H9 (cell line): Measurements from ENCODE around the gene STK32B. TPM values are rescaled to one million over a fixed set of nuclear protein-coding genes. Genes with fewer than 3 reads are reported as not detected.

Experiments used
- DNase-seq: peaks from one replicate; pipeline ENCODE4 v3.0.0-alpha.2; 2017
- H2AFZ ChIP-seq: one replicate; pipeline ENCODE4 v1.6.1; 2013; ENCODE audit warnings: mild to moderate bottlenecking, low read length, control low read depth, moderate library complexity
- H2AK5ac ChIP-seq: 2 replicates; pipeline ENCODE4 v1.6.1; 2013; ENCODE audit warnings: low read length, control low read depth, mixed read lengths; ENCODE audit not compliant: insufficient read length
- H2BK120ac ChIP-seq: one replicate; pipeline ENCODE4 v1.6.1; 2013; ENCODE audit warnings: low read depth, mild to moderate bottlenecking, low read length, control low read depth, inconsistent platforms; ENCODE audit not compliant: poor library complexity, severe bottlenecking
- H2BK12ac ChIP-seq: 2 replicates; pipeline ENCODE4 v1.6.1; 2013; ENCODE audit warnings: low read length, control low read depth, mixed read lengths, low read depth; ENCODE audit not compliant: insufficient read length
- H2BK15ac ChIP-seq: 2 replicates; pipeline ENCODE4 v1.6.1; 2013; ENCODE audit warnings: low read depth, low read length, control low read depth
- H2BK20ac ChIP-seq: one replicate; pipeline ENCODE4 v1.6.1; 2013; ENCODE audit warnings: low read depth, mild to moderate bottlenecking, low read length, control low read depth, inconsistent platforms; ENCODE audit not compliant: poor library complexity, severe bottlenecking
- H2BK5ac ChIP-seq: 2 replicates; pipeline ENCODE4 v1.6.1; 2013; ENCODE audit warnings: low read length, control low read depth, mixed read lengths; ENCODE audit not compliant: insufficient read length
- H3K14ac ChIP-seq: 2 replicates; pipeline ENCODE4 v1.6.1; 2013; ENCODE audit warnings: low read length, control low read depth; ENCODE audit not compliant: insufficient read depth
- H3K18ac ChIP-seq: 2 replicates; pipeline ENCODE4 v1.6.1; 2013; ENCODE audit warnings: low read depth, mild to moderate bottlenecking, mixed read lengths, low read length, control low read depth; ENCODE audit not compliant: insufficient read length
- H3K23ac ChIP-seq: 2 replicates; pipeline ENCODE4 v1.6.1; 2013; ENCODE audit warnings: low read length, control low read depth, mixed read lengths, low read depth; ENCODE audit not compliant: insufficient read length
- H3K23me2 ChIP-seq: 2 replicates; pipeline ENCODE4 v1.6.1; 2013; ENCODE audit warnings: low read depth, mild to moderate bottlenecking, mixed read lengths, low read length, control low read depth; ENCODE audit not compliant: insufficient read length, poor library complexity, severe bottlenecking
- H3K27ac ChIP-seq: 2 replicates; pipeline ENCODE4 v1.5.1; 2013; ENCODE audit warnings: low read length, control low read depth, mixed read lengths, low read depth; ENCODE audit not compliant: insufficient read length
- H3K27me3 ChIP-seq: 2 replicates; pipeline ENCODE4 v1.6.1; 2013; ENCODE audit warnings: low read length, control low read depth, inconsistent platforms; ENCODE audit not compliant: insufficient read depth
- H3K4ac ChIP-seq: 2 replicates; pipeline ENCODE4 v1.6.1; 2013; ENCODE audit warnings: low read depth, mild to moderate bottlenecking, control low read depth, inconsistent platforms, low read length, moderate library complexity
- H3K4me1 ChIP-seq: 2 replicates; pipeline ENCODE4 v1.6.1; 2013; ENCODE audit warnings: low read length, control low read depth, inconsistent platforms; ENCODE audit not compliant: insufficient read depth
- H3K4me2 ChIP-seq: 2 replicates; pipeline ENCODE4 v1.6.1; 2013; ENCODE audit warnings: low read length, control low read depth, mixed read lengths; ENCODE audit not compliant: insufficient read length, insufficient read depth
- H3K56ac ChIP-seq: 2 replicates; pipeline ENCODE4 v1.6.1; 2013; ENCODE audit warnings: low read depth, mild to moderate bottlenecking, mixed read lengths, low read length, control low read depth; ENCODE audit not compliant: insufficient read length
- H3K79me1 ChIP-seq: 2 replicates; pipeline ENCODE4 v1.6.1; 2013; ENCODE audit warnings: low read depth, mild to moderate bottlenecking, moderate library complexity, low read length, control low read depth, inconsistent platforms; ENCODE audit not compliant: insufficient read depth, poor library complexity, severe bottlenecking
- H3K79me2 ChIP-seq: 2 replicates; pipeline ENCODE4 v1.6.1; 2013; ENCODE audit warnings: low read length, control low read depth, inconsistent platforms; ENCODE audit not compliant: insufficient read depth
- H3K9ac ChIP-seq: 2 replicates; pipeline ENCODE4 v1.6.1; 2013; ENCODE audit warnings: low read length, control low read depth, mixed read lengths; ENCODE audit not compliant: insufficient read length; ENCODE audit errors: extremely low read depth
- H3K9me3 ChIP-seq: one replicate; pipeline ENCODE4 v1.6.1; 2013; ENCODE audit warnings: low read depth, low read length, inconsistent platforms; ENCODE audit not compliant: control insufficient read depth
- H3T11ph ChIP-seq: one replicate; pipeline ENCODE4 v1.6.1; 2013; ENCODE audit warnings: mild to moderate bottlenecking, low read length, control low read depth, inconsistent platforms
- H4K20me1 ChIP-seq: one replicate; pipeline ENCODE4 v1.6.1; 2013; ENCODE audit not compliant: control insufficient read depth, insufficient read length, insufficient read depth
- H4K5ac ChIP-seq: 2 replicates; pipeline ENCODE4 v1.6.1; 2013; ENCODE audit warnings: low read depth, mild to moderate bottlenecking, mixed read lengths, low read length, control low read depth; ENCODE audit not compliant: insufficient read length
- H4K8ac ChIP-seq: replicated peaks from 2 replicates; pipeline ENCODE4 v1.6.1; 2013; ENCODE audit warnings: low read length, control low read depth, mixed read lengths, low read depth; ENCODE audit not compliant: insufficient read length
- H4K91ac ChIP-seq: 2 replicates; pipeline ENCODE4 v1.6.1; 2013; ENCODE audit warnings: low read depth, mild to moderate bottlenecking, moderate library complexity, mixed read lengths, low read length, control low read depth; ENCODE audit not compliant: insufficient read length
- H3K27ac Mint-ChIP-seq, 3 experiments: 2 replicates in 2 of 3; 3 replicates in 1 of 3; pipeline ENCODE4 v1.8.0; 2020 to 2021; ENCODE audit warnings: mixed read lengths in 3 of 3, mild to moderate bottlenecking in 1 of 3, moderate library complexity in 1 of 3
- H3K27me3 Mint-ChIP-seq: 2 replicates; pipeline ENCODE4 v1.8.0; 2021; ENCODE audit warnings: low read depth, mild to moderate bottlenecking, moderate library complexity, mixed read lengths
- H3K36me3 Mint-ChIP-seq, 3 experiments: 2 replicates in 2 of 3; 3 replicates in 1 of 3; pipeline ENCODE4 v1.8.0; 2020 to 2021; ENCODE audit warnings: low read depth in 3 of 3, mixed read lengths in 3 of 3; ENCODE audit not compliant: insufficient read depth in 1 of 3
- H3K4me1 Mint-ChIP-seq, 2 experiments: 2 replicates each; pipeline ENCODE4 v1.8.0; 2020; ENCODE audit warnings: mixed read lengths in 2 of 2
- H3K4me3 Mint-ChIP-seq, 2 experiments: 2 replicates in 1 of 2; 3 replicates in 1 of 2; pipeline ENCODE4 v1.8.0; 2020 to 2021; ENCODE audit warnings: mild to moderate bottlenecking in 2 of 2, mixed read lengths in 2 of 2, moderate library complexity in 1 of 2
- H3K9me3 Mint-ChIP-seq, 2 experiments: 2 replicates in 1 of 2; 3 replicates in 1 of 2; pipeline ENCODE4 v1.8.0; 2020; ENCODE audit warnings: mild to moderate bottlenecking in 2 of 2, mixed read lengths in 2 of 2, moderate library complexity in 1 of 2
- WGBS: extraction: QIAGEN DNeasy Blood & Tissue Kit; methylation state at CpG from one replicate; pipeline ENCODE4 v1.1.7; 2013; ENCODE audit warnings: missing lambda C conversion rate, low lambda C conversion rate, mixed read lengths; ENCODE audit not compliant: insufficient read length; ENCODE audit errors: extremely low coverage; 5-methylcytosine and 5-hydroxymethylcytosine counted together
- total RNA-seq: library from RNA; stranded (reverse); gene quantifications from 2 replicates; pipeline ENCODE4 v1.2.1, GENCODE V29; 2021
- TF ChIP-seq, protein P1 (sequence below): fragments of 200-600 bp; sonication (generic); conservative IDR thresholded peaks from 3 replicates; pipeline ENCODE4 v1.8.0; 2021; ENCODE audit warnings: antibody characterized with exemption, mild to moderate bottlenecking

Gene STK32B
- total RNA-seq, 1 experiment from 2014 or later: 1.0 TPM

DNA sequence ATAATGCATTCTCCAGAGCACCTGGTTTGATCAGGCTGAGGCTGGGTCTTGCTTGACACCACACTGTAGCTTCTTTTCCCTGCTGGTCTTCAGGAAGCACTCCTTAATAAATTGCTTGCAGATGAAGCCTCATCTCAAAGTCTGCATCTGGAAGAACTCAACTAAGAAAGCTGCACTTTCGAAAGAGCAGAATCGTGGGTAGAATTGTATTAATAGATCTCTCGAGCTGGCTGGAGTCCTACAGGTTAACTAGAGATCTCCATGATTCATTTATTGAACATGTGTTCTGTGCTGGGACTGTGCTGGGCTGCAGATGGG is 152.7 kb downstream of the STK32B start:
- H2AFZ ChIP-seq: no peak overlapping the region

More for the DNA sequence above, 152.7 kb downstream of the STK32B start:
- Histone ChIP-seq H2BK5ac (no peak overlapping the region), H2BK20ac (no peak overlapping the region), H3K23me2 (no peaks in the 10 kb centered on the region), H3K27ac (no peak overlapping the region), H4K20me1 (no peaks in the 10 kb centered on the region), H3K4ac (no peak overlapping the region), H2BK120ac (no peak overlapping the region), H2AK5ac (no peak overlapping the region), H3T11ph (no peak overlapping the region), H3K4me1 (peaks cover 10% of the 10 kb centered on the region; the same call in 1 of the 2 replicates), H3K14ac (no peak overlapping the region), H2BK12ac (no peak overlapping the region), H3K79me1 (no peaks in the 10 kb centered on the region), H3K4me2 (no peak overlapping the region), H2BK15ac (no peak overlapping the region), H3K79me2 (no peaks in the 10 kb centered on the region), H4K91ac (no peak overlapping the region), H4K8ac (no peak overlapping the region), H3K18ac (no peak overlapping the region), H3K23ac (no peak overlapping the region), H3K27me3 (no peaks in the 10 kb centered on the region), H3K9me3 (no peaks in the 10 kb centered on the region), H3K56ac (no peak overlapping the region), H4K5ac (no peak overlapping the region), H3K9ac (no peak overlapping the region)
- no CpG with 5 or more reads among the region's 3 CpGs for WGBS
- DNase-seq: no peak
- peaks cover 4% of the 10 kb centered on the region for H3K27me3 Mint-ChIP-seq
- no peak overlapping the region; a peak in 1 of 5 replicates for H3K4me3 Mint-ChIP-seq
- TF ChIP-seq, protein P1, sequence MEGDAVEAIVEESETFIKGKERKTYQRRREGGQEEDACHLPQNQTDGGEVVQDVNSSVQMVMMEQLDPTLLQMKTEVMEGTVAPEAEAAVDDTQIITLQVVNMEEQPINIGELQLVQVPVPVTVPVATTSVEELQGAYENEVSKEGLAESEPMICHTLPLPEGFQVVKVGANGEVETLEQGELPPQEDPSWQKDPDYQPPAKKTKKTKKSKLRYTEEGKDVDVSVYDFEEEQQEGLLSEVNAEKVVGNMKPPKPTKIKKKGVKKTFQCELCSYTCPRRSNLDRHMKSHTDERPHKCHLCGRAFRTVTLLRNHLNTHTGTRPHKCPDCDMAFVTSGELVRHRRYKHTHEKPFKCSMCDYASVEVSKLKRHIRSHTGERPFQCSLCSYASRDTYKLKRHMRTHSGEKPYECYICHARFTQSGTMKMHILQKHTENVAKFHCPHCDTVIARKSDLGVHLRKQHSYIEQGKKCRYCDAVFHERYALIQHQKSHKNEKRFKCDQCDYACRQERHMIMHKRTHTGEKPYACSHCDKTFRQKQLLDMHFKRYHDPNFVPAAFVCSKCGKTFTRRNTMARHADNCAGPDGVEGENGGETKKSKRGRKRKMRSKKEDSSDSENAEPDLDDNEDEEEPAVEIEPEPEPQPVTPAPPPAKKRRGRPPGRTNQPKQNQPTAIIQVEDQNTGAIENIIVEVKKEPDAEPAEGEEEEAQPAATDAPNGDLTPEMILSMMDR: no peak
- peaks cover 60 to 64% of the 10 kb centered on the region in 2 experiments for H3K4me1 Mint-ChIP-seq
- peak overlapping the region in 1 of 3 experiments; percentile 57; a peak in 1 of 7 replicates for H3K27ac Mint-ChIP-seq
- H3K9me3 Mint-ChIP-seq: peaks cover 19 to 28% of the 10 kb centered on the region in 2 experiments
- peaks cover 10 to 31% (median 18%) of the 10 kb centered on the region in 3 experiments for H3K36me3 Mint-ChIP-seq
